ENCODE measurements around the gene SLC23A1. TPM values are rescaled to one million over a fixed set of nuclear protein-coding genes. Genes with fewer than 3 reads are reported as not detected.

Gene SLC23A1
- total and polyA plus RNA-seq, 3 donors from 2014 or later: 0.34 TPM; not detected in 2

DNA sequence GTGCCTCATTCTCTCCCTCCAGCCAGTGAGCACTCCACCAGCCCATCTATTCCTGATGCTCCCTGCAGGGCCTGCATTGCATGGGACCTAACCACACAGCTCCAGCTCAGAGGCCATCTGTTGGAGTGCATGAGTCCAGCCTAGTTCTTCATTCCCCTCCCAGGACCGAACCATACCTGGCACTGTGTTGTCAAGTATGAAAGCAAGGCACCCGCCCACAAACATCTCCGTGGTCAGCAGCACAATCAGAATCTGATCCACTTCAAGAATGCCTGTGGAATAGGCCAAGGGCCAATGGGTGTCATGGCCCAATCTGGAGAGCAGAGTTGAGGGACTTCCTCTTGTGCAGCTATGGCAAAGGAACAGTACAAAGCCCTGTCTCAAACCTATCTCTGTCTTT lies 5.9 kb downstream of the SLC23A1 start:
- Histone ChIP-seq H3K27ac (no peak overlapping the region), H3K4me3 (no peak overlapping the region), H3K27me3 (no peaks in the 10 kb centered on the region), H3K36me3 (ENCODE audit: low read depth, missing control alignments) (no peaks in the 10 kb centered on the region), H3K9me3 (no peaks in the 10 kb centered on the region), H3K4me1 (no peaks in the 10 kb centered on the region)
- TF ChIP-seq, protein P1, sequence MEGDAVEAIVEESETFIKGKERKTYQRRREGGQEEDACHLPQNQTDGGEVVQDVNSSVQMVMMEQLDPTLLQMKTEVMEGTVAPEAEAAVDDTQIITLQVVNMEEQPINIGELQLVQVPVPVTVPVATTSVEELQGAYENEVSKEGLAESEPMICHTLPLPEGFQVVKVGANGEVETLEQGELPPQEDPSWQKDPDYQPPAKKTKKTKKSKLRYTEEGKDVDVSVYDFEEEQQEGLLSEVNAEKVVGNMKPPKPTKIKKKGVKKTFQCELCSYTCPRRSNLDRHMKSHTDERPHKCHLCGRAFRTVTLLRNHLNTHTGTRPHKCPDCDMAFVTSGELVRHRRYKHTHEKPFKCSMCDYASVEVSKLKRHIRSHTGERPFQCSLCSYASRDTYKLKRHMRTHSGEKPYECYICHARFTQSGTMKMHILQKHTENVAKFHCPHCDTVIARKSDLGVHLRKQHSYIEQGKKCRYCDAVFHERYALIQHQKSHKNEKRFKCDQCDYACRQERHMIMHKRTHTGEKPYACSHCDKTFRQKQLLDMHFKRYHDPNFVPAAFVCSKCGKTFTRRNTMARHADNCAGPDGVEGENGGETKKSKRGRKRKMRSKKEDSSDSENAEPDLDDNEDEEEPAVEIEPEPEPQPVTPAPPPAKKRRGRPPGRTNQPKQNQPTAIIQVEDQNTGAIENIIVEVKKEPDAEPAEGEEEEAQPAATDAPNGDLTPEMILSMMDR (IDR thresholded peaks at IDR 0.05): no peak
- WGBS, 2 donors: 89 to 93% methylated on average over 2 to 3 of the region's 3 CpGs
- no peak for DNase-seq
- intact Hi-C loops (cut with DNase I; ENCODE audit: low total_unique reads): no loop called here

DNA sequence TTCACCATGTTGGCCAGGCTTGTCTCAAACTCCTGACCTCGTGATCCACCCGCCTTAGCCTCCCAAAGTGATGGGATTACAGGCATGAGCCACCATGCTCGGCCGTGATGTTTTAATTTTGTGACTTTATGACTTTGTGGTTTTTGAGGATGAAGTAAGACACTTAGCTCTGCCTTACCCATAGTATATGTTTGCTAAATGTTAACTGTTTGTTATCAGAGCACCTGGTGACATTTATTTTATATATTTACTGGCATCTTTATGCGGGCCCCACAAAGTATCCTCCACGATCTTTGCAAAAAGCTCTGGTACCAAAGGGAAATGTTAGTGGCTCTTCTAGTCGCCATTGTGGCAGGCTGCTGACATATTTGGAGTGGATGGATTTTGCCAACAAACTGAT lies 6.7 kb downstream of the SLC23A1 start:
- no peak for DNase-seq
- 96 to 97% methylated on average over 7 of the region's 7 CpGs for WGBS, 2 donors
- H3K36me3 ChIP-seq (ENCODE audit: low read depth, missing control alignments): no peaks in the 10 kb centered on the region

DNA sequence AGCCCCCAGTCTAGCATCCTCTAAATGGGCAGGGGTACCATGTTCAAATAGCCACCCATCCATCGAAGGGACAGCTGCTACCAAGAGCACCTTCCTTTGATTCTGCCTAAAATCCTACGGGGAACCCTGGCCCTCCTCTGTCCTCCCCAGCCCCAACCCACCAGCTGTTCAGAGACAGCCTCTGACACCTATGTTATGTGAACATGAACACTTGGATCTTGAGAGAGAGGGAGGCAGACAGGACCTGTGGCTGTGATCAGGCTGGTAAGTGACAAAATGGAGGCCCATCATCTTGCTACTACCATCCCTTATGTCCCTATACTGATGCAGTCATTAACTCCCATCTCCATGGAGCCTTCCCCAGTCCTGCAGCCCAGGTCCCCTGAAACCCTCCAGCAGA lies 8.2 kb downstream of the SLC23A1 start:
- Histone ChIP-seq H3K9me3 (no peaks in the 10 kb centered on the region), H3K27me3 (no peaks in the 10 kb centered on the region), H3K27ac (no peak overlapping the region), H3K4me1 (no peaks in the 10 kb centered on the region), H3K36me3 (ENCODE audit: low read depth, missing control alignments) (no peaks in the 10 kb centered on the region), H3K4me3 (no peak overlapping the region)
- intact Hi-C loops (cut with DNase I; ENCODE audit: low total_unique reads): no loop called here
- no peak for TF ChIP-seq POLR2A (IDR thresholded peaks at IDR 0.05)
- TF ChIP-seq, protein P1 (IDR thresholded peaks at IDR 0.05): no peak
- DNase-seq: no peak
- 90 to 94% methylated on average over 2 of the region's 2 CpGs for WGBS, 2 donors

More for the DNA sequence above, 6.7 kb downstream of the SLC23A1 start:
- Histone ChIP-seq H3K4me3 (no peak overlapping the region), H3K9me3 (no peaks in the 10 kb centered on the region), H3K4me1 (no peaks in the 10 kb centered on the region), H3K27ac (no peak overlapping the region), H3K27me3 (no peaks in the 10 kb centered on the region)
- intact Hi-C loops (cut with DNase I; ENCODE audit: low total_unique reads): no loop called here
- TF ChIP-seq, protein P1 (IDR thresholded peaks at IDR 0.05): no peak
- no peak for TF ChIP-seq POLR2A (IDR thresholded peaks at IDR 0.05)

DNA sequence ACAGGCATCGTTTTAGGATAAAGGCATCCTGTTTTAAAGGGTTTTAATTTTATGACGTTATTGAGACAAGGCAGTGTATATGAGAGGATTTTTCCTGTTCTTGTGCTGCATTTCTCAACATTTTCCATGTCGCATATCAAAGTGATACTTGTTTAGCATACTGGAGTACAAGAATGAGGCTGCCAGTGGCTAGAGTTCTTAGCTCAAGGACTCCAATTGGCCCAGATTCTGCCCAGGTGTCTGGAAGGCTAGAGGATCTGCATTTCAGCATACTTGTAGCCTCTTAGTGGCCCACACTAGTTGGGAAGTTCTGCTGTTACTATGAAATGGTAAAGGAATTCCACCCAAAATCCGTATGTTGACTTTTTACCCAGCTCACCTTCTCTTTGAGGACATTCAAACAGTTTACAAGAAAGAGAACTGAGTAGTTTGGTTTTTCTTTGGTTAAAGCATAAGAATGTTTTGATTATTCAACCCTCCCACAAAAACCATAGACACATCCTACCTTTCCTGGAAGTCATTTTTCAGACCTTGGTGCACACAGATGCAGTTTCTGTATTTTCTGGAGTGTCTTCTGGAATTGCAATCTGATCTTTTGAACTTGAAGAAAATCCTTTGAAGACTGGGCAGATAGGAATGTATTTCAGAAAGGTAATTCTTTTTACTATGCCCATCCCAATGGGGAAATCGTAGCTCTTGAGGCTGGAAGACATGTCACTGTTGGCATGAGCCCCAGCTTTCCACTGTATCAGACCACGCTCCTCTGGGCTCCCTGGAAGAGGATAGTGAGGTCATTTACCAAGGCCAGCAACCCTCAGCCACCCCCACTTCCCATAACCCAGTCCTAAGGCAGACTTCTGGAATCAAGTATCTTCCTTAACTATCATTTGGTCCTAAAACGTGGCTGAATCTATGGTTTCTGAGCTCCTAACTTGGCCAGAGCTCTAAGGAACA lies 11.3 kb downstream of the SLC23A1 start:
- 69 to 73% methylated on average over 7 of the region's 7 CpGs for WGBS, 2 donors
- Histone ChIP-seq H3K27ac (no peak overlapping the region), H3K4me1 (no peaks in the 10 kb centered on the region), H3K9me3 (no peaks in the 10 kb centered on the region), H3K36me3 (ENCODE audit: low read depth, missing control alignments) (no peaks in the 10 kb centered on the region), H3K27me3 (no peaks in the 10 kb centered on the region), H3K4me3 (no peak overlapping the region)
- intact Hi-C loops (cut with DNase I; ENCODE audit: low total_unique reads): no loop called here
- peak; percentile 44 for DNase-seq
- no peak for TF ChIP-seq POLR2A (IDR thresholded peaks at IDR 0.05)
- TF ChIP-seq, protein P1 (IDR thresholded peaks at IDR 0.05): no peak

All from testis (tissue), 3 donors.